Fibroblast of upper back skin (primary cell): ENCODE data around the gene ZNF521.

Experiments used
- DNase-seq: peaks from one replicate; pipeline ENCODE4 v3.0.0-alpha.2; 2013

The ZNF521 gene

GRCh38 chr18:25247725-25248124 is 104.2 kb downstream of the ZNF521 start:
- DNase-seq = peak; percentile 86

DNA sequence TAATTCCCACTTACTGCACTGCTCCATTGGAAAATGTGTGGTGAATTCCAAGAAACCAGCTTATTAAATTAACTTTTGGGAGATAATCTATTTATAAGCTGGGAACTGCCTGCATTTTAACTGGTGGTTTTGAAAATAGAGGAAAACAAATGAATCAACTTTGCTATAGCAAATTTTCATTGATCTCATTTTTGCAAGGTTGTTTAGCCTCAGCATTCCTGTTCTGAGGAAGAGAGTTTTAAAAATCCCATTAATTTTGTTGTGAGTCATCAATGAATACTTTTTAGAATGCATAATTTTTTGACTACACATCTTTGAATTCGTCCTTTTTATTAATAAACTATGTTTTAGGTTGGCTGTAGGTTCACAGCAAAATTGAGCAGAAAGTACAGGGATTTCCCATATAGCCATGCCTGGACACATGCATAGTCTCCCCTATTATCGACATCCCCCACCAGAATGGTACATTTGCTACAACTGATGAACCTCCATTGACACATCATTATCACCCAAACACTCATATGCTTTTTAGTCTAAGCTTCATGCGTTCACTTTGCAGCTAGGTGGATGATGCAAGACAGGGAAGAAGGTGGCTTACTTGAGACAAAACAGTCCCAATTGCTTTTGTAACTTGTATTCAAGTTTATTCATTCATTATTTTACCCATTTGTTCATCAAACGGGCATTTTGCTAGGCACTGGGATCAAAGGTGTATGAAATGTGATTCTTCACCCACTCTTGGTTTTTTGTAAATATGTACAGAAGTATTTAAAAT is 106.9 kb downstream of the ZNF521 start:
- DNase-seq = peak; percentile 41

- no peak for DNase-seq
These were observed 107.8 kb downstream of the ZNF521 start for GRCh38 chr18:25244170-25244569.

- DNase-seq = no peak
These were observed 108.2 kb downstream of the ZNF521 start for GRCh38 chr18:25243754-25244153.

DNA sequence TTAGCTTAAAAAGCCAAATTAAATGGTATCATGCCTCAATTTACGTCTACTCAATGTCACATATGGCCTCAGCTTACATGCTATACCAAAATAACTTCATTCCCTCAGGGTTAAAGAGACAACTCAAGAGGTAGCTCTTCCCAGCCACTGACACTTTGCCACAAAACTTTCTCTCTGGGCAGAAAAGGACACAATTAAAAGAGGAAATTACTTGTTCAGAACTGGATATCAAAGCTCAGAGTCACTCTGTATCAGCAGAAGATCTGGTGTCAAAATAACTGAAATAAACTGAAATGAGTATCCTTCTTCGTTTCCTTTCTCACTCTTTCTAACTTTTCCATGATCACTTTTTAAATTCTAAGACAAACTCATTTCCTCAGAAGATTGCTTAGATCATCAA is 108.7 kb downstream of the ZNF521 start:
- no peak for DNase-seq

DNA sequence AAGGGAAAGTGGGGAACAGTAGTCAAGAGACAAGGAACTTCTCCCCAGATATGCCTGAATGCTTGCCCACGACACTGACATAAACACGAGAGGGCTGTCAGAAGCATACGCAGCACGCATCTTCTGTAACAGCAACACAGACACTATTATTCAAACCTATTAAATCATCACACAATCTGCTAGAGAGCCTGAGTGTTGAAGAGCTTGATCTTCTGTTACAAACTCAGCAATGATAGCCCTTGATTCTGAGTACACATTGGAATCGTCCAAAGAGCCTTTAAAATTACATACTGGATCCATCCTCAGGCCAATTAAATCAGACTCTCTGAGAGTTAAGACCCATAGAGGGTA is 111.6 kb downstream of the ZNF521 start:
- DNase-seq = no peak

DNA sequence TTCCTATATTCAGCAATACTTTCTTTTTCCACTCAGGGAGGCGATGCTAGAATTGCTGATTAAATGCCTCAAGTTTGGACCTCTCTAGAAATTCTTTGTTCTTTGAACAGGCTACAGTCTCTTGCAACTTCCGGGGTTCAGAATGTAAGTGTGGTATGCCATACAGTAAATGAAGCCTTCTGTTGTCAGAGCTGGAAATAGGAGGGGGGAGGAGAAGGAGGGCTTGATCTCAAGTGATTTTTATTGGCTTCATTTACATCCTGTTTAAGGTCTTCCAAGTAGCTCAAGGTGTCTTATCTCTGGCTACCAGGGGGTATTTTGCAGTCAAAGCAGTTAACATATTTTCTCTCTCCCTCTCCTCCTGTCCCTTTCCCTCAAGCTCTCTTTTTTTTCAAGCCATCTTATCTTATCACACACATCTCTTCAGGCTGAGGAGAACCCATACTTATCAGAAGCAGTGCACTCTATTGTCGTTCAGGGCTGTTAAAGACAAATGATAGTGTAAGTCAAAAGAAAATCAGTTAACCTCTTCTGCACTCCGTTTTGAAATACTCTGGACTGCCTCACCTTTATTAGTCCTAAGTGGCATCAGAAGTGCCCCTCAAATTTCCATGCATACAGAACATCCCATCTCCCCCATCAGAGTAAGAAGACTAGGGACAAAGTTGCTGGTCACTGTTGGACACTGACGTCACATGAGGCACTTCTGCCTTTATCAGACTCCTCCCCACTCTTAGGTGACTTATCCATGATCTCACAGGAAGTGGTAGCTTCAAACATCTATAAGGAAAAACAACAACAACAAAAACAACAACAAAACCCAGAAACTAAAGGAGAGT is 112.2 kb downstream of the ZNF521 start:
- peak; percentile 79 for DNase-seq

DNA sequence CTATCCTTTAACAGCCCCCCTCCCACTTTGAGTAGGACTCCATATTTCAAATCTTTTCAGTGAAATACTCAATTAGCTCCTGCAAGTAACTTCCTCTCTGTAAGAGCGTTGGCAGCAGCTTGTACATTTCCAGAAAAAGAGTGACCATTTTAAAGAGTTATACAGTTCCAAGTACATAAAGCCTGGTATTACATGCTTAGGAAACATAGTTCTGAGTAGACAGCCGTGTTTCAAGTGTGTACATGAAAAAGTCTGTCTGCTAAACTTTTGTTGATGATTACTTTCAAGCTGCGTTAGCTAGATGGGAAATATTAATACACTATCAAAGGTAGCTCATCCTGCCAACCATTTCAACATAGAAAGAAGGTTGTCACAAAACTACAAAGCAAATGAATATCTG is 112.8 kb downstream of the ZNF521 start:
- no peak for DNase-seq

GRCh38 chr18:25237571-25238267 is 114.2 kb downstream of the ZNF521 start:
- peak; percentile 31 for DNase-seq

DNA sequence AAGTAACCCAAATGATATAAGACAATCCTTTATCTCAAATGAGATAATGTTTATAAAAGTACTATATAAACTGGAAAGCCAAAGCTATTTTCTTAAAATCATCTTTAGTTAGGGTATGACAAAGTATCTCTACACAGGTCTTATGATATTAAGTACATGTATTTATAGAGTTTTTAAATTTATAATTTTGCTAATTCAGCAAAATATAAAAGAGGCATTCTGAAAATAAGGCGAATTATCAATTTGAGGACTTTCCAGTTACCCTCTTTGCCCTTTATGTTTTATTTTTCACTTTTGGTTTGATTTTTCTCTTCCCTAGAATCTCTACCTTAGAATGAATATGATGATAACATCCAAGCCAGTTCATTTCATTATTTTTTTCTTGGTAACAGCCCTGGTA is 115.2 kb downstream of the ZNF521 start:
- no peak for DNase-seq

DNA sequence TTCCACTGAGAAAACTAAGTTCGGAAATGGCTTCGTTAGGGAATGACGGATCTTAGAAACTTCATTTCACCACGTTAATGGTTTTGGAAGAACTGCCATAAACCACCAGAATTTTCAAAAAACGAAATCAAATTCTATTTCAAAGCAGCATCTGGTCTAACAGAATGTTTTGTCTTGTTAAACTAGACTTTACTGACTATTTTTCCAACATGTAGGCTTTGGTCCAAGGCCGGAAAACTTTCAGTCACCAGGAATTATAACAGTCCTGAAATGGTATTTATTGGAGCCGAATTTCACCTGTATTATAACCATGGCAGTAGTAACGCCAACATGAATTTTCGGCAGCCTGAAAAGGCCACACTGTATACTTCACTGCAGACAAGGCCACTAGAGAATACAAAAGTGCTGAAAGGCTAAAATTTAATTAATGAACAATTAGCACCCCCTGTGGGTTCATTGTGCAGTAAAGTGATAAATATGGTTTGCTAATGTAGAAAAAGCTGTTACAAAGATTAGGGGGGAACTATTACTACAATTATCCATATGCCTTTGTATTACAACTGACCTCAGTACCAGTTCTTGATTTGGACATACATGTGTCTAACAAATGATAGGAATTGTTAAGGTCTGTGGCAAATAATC is 116.4 kb downstream of the ZNF521 start:
- DNase-seq = no peak

DNA sequence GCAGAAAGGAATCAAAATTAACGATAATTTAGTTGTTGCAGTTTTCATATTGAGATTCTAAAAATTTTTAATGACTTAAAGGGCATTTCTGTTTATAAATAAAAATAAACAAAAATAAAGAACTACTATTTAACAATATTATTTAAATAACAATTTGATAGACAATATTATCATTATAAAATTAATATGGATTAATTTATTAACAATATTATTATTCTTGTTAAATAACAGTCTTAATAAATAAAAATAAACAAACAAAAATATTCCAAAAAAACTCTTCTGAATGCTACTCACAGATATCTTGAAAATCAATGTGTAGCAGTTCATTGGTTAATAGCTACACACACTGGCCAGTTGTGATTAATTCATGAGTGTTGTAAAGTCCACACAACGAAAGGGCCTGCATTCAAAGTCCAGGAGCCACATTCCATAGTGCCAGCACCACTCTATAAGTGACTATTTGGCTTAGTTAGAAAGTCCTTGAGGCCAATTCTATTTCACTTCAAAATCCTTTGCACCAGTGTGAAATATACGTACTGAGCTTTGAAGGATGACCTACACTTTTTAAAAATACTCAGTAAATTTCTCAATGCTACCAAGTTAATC is 117.1 kb downstream of the ZNF521 start:
- no peak for DNase-seq

DNA sequence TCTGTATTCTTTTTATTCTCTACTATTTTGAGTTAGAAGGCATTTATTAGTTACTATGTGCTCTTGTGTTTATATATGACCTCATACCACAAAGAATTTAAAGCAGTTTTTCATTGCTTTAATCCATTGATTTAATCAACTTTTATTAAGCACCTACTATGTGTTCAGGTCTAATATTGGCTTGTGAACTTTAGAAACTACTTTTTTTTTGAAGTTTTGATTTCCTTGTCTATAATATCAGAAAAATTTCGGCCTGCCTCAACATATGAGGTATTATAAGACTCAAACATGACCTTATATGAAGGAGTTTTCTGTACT is 117.7 kb downstream of the ZNF521 start:
- DNase-seq = no peak

- DNase-seq = peak; percentile 60
These were observed 118.2 kb downstream of the ZNF521 start for GRCh38 chr18:25233528-25234321.

GRCh38 chr18:25231327-25231691 is 120.7 kb downstream of the ZNF521 start:
- no peak for DNase-seq

DNA sequence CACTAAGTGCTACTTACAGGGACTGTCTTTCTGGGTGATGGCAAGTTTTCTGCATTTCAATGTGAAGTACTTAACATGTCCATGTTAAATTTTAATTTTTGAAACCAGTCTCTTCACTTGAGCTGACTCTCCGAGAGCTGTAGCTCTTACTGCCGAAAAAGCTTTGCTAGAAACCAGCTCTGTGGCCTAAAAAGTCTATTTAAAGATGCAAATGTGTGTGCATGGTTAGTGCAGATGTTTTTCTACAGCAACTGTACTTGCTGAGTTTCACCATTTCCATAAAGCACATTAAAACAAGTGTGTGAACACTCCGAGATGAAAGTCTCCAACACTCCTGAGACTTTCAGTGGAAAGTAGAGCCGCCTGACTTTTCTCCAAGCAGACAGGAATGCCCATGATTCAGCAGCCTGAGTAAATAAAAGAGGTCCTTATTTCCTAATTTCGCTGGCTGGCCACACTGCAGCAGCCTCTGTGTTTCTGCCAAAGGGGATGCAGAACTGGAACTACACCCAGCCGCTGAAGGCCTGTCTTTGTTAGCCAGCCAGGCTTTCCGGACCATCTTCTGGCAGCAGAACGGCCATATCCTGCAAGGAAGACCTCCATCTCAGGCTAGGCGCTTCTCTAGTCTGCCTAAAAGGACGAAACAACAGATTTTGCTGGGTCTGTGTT is 121.2 kb downstream of the ZNF521 start:
- peak; percentile 93 for DNase-seq

DNA sequence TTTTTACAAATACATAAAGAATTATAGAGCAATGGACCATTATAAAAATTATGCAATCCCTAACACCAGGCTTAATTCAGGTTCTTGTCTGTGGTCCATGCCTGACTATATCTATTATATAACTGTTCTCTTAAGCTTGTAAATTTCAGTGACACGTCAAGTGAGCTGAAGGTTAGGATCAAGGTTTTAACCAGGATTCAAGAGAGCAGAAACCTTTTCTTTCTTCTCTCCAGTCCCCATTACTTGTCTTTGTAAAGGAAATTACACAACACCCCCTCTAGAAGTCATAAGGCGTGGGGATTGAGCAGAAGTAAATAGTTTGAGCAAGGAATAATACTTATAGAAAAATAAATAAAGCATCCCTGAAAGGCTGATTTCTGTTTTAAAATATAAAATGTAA is 122.0 kb downstream of the ZNF521 start:
- DNase-seq = no peak

GRCh38 chr18:25229081-25229480 is 122.9 kb downstream of the ZNF521 start:
- peak; percentile 85 for DNase-seq

DNA sequence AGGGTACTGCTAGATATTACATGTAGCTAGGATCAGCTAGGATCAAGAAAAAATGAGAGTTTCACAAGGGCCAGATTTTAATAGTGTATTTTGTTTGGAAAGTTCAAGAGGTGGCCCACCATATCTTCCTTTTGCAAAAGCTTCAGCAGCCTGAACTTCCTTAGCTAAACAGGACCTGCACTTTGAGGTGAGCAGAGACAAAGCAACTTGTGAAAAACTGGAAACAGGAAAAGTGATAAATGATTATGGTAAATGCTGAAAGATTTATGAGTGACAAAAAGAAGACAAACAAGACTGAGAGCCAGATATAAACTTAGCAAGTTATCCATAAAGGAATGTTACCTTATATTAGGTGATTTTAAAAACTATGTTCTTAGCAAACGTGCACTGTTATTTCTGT is 123.6 kb downstream of the ZNF521 start:
- no peak for DNase-seq

DNA sequence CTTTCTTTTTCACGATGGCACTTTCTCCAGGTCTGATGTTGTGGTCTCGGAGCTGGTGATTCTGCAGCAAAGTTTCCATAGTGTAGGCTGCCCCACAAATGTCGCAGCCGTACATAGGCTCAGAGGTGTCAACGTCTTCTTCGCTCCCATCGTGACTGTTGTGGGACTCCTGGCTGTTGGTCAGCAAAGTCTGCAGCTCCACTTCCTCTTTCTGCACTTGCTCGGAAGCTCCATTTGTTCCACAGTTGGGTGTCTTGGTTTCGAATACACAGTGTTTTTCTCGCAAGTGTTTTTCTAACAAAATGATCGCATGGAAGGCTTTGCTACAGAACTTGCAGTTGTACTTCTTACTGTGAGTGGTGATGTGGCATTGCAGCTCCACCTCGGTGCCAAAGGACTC is 126.8 kb downstream of the ZNF521 start:
- no peak for DNase-seq
